ENCODE data around the gene RAB15. TPM values are rescaled to one million over a fixed set of nuclear protein-coding genes. Genes with fewer than 3 reads are reported as not detected.
A peak's percentile ranks its signal among the peaks of the same experiment; 100 is the strongest.

RAB15 gene
- total RNA-seq, 6 experiments from 2014 or later, result 3.5 to 5.7 (median 5.0) TPM

DNA sequence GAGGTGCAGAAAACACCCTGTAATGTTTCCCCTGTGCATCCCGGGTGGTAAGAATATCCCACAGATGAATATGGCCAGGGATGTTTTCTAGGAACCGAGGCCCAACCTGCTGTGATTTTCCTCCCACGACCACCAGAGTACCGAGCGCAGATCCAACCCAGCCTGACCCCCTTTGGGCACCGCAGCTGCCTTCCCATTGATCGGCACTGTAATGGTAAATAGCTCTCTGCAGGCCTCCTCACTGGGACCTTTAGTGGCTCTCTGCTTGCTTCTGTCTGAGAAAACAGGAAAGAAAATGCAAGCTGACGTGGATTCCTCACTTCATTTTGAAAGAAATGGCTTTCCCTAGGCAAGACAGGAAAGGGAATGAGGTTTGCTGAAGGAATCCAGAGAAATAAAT, 2.4 kb upstream of the RAB15 start:
- no peaks in the 10 kb centered on the region for H3K9me3 Mint-ChIP-seq
- no peak for DNase-seq
- no peaks in the 10 kb centered on the region for H3K36me3 Mint-ChIP-seq (ENCODE audit: low read depth)
- peaks cover 10% of the 10 kb centered on the region for H3K4me1 Mint-ChIP-seq (ENCODE audit: low read depth)
- peaks cover 16% of the 10 kb centered on the region for H3K27me3 Mint-ChIP-seq (ENCODE audit: insufficient read depth)
- no peak overlapping the region for H3K4me3 Mint-ChIP-seq
- no peak overlapping the region for H3K27ac Mint-ChIP-seq
- TF ChIP-seq, protein P1, sequence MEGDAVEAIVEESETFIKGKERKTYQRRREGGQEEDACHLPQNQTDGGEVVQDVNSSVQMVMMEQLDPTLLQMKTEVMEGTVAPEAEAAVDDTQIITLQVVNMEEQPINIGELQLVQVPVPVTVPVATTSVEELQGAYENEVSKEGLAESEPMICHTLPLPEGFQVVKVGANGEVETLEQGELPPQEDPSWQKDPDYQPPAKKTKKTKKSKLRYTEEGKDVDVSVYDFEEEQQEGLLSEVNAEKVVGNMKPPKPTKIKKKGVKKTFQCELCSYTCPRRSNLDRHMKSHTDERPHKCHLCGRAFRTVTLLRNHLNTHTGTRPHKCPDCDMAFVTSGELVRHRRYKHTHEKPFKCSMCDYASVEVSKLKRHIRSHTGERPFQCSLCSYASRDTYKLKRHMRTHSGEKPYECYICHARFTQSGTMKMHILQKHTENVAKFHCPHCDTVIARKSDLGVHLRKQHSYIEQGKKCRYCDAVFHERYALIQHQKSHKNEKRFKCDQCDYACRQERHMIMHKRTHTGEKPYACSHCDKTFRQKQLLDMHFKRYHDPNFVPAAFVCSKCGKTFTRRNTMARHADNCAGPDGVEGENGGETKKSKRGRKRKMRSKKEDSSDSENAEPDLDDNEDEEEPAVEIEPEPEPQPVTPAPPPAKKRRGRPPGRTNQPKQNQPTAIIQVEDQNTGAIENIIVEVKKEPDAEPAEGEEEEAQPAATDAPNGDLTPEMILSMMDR (IDR thresholded peaks at IDR 0.05), result no peak

GRCh38 chr14:64973826-64974225, 1.7 kb upstream of the RAB15 start:
- no peak overlapping the region for H3K27ac Mint-ChIP-seq
- peaks cover 10% of the 10 kb centered on the region for H3K4me1 Mint-ChIP-seq (ENCODE audit: low read depth)
- no peaks in the 10 kb centered on the region for H3K9me3 Mint-ChIP-seq
- DNase-seq, result no peak
- TF ChIP-seq, protein P1 (IDR thresholded peaks at IDR 0.05), result no peak
- no peak overlapping the region for H3K4me3 Mint-ChIP-seq
- peaks cover 16% of the 10 kb centered on the region for H3K27me3 Mint-ChIP-seq (ENCODE audit: insufficient read depth)
- no peaks in the 10 kb centered on the region for H3K36me3 Mint-ChIP-seq (ENCODE audit: low read depth)

DNA sequence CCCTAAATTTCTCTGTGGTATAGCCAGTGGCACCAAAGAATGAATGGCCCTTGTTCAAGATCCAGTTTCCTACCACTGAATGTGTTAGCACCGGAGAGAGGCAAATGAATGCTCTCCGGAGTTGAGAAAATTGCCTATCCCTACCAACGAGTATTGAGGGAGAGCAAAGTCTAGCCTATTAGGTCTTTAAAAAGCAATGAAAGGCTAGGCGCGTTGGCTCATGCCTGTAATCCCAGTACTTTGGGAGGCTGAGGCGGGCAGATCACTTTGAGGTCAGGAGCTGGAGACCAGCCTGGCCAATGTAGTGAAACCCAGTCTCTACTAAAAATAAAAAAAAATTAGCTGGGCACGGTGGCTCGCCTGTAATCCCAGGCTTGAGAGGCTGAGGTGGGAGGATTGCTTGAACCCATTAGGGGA, 898 bp upstream of the RAB15 start:
- no peaks in the 10 kb centered on the region for H3K9me3 Mint-ChIP-seq
- DNase-seq, result no peak
- peaks cover 10% of the 10 kb centered on the region for H3K4me1 Mint-ChIP-seq (ENCODE audit: low read depth)
- H3K4me3 Mint-ChIP-seq, result peak overlapping the region; percentile 80
- H3K27ac Mint-ChIP-seq, result no peak overlapping the region
- TF ChIP-seq, protein P1 (IDR thresholded peaks at IDR 0.05), result no peak
- H3K27me3 Mint-ChIP-seq (ENCODE audit: insufficient read depth), result peaks cover 11% of the 10 kb centered on the region
- no peaks in the 10 kb centered on the region for H3K36me3 Mint-ChIP-seq (ENCODE audit: low read depth)

DNA sequence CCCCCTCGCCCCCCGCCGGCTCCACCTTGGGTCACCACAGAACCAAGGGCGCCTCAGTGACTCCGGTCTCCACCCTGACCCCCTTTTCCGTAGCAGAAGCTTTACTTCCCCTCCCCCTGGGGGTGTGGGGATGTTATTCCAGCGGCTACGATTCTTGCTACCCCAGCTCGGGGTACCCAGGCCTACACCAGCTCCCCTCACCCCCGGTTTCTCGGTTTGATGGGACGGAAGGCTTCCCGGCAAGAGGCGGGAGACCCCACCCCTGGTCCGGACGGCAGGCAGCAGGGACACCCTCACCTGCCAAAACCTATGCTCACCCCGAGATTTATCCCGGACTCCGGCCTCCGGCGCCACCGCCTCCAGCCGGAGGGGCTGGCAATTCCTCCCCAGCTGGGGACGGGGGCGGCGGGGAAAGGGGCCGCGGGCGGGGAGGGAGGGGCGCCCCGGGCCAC, 619 bp downstream of the RAB15 start:
- H3K27me3 Mint-ChIP-seq (ENCODE audit: insufficient read depth), result peaks cover 3% of the 10 kb centered on the region
- TF ChIP-seq, protein P1 (IDR thresholded peaks at IDR 0.05), result no peak
- no peaks in the 10 kb centered on the region for H3K36me3 Mint-ChIP-seq (ENCODE audit: low read depth)
- no peak overlapping the region for H3K27ac Mint-ChIP-seq
- no peak for DNase-seq
- H3K9me3 Mint-ChIP-seq, result no peaks in the 10 kb centered on the region
- H3K4me3 Mint-ChIP-seq, result peak overlapping the region; percentile 75
- H3K4me1 Mint-ChIP-seq (ENCODE audit: low read depth), result peaks cover 10% of the 10 kb centered on the region

DNA sequence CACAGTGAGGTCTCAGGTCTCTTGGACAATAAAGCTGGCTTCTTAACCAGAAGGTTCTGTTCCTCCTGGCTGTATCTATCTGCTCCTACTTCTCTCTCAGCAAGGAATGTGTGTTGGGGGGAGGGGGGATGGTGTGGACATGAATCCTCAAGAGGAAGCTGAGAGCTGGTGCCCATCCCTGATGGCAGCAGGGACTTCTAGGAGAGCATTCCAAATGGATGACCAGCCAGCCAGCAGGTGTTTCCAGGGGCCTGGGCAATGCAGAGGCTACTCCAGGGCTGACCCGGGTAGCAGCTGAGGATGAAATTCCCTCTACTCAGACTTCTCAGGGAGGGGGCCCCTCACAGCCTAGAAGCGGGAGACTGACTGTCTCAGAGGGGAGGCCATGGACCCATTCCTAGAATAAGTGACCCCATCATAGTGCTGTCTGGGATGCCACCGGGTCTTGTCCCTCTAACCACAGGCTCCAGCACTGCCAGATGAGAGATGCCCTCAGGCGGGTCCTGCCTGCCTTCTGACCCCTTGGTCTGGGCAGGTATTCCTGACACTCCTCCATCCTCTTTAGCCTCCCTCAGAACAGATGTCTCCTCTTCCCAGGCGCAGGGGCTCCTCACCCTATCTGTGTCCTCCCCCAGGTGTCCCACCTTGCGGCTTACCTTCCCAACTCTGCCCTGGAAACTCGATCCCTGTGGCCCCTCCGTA, 1.2 kb downstream of the RAB15 start:
- peak; percentile 7 for DNase-seq
- Mint-ChIP-seq H3K9me3 (no peaks in the 10 kb centered on the region), H3K4me3 (peak overlapping the region; percentile 75), H3K27ac (no peak overlapping the region), H3K4me1 (ENCODE audit: low read depth) (peaks cover 10% of the 10 kb centered on the region), H3K27me3 (ENCODE audit: insufficient read depth) (no peaks in the 10 kb centered on the region; the same call in none of the 2 replicates), H3K36me3 (ENCODE audit: low read depth) (no peaks in the 10 kb centered on the region)
- TF ChIP-seq, protein P1 (IDR thresholded peaks at IDR 0.05), result no peak
